GM23338 (cell line): ENCODE data around the gene BEST2. TPM values are rescaled to one million over a fixed set of nuclear protein-coding genes. Genes with fewer than 3 reads are reported as not detected.

ENCODE experiments used
- ATAC-seq: fragments of 200-7000 bp; cut with Tn5 transposase; 3 replicates; pipeline ENCODE4 v1.9.1; 2020
- DNase-seq: peaks from one replicate; pipeline ENCODE4 v3.0.0-alpha.2; 2015; ENCODE audit warnings: low spot score
- H2AFZ ChIP-seq: fragments of 200-600 bp; sonication (generic); 2 replicates; pipeline ENCODE4 v1.8.0; 2016; ENCODE audit warnings: antibody characterized with exemption, mild to moderate bottlenecking, moderate library complexity
- H3F3A ChIP-seq: fragments of 200-600 bp; sonication (generic); replicated peaks from 2 replicates; pipeline ENCODE4 v1.8.0; 2017; ENCODE audit warnings: antibody characterized with exemption, mixed run types, low read depth
- H3K27ac ChIP-seq: fragments of 200-600 bp; sonication (generic); 2 replicates; pipeline ENCODE4 v1.6.1; 2016; ENCODE audit warnings: low read depth
- H3K27me3 ChIP-seq: fragments of 200-600 bp; sonication (generic); 2 replicates; pipeline ENCODE4 v1.8.0; 2016; ENCODE audit warnings: mild to moderate bottlenecking, mixed run types, moderate library complexity; ENCODE audit not compliant: insufficient read depth
- H3K36me3 ChIP-seq: fragments of 200-600 bp; sonication (generic); 2 replicates; pipeline ENCODE4 v1.8.0; 2016; ENCODE audit warnings: mild to moderate bottlenecking; ENCODE audit not compliant: insufficient read depth
- H3K4me1 ChIP-seq: fragments of 200-600 bp; sonication (generic); 2 replicates; pipeline ENCODE4 v1.8.0; 2016; ENCODE audit warnings: mild to moderate bottlenecking, moderate library complexity; ENCODE audit not compliant: insufficient read depth
- H3K4me2 ChIP-seq: fragments of 200-600 bp; sonication (generic); 2 replicates; pipeline ENCODE4 v1.7.1; 2017; ENCODE audit warnings: mixed run types
- H3K4me3 ChIP-seq: fragments of 200-600 bp; sonication (generic); 2 replicates; pipeline ENCODE4 v1.6.1; 2016; ENCODE audit warnings: mixed run types
- H3K79me2 ChIP-seq: fragments of 200-600 bp; sonication (generic); replicated peaks from 2 replicates; pipeline ENCODE4 v1.8.0; 2017; ENCODE audit warnings: mild to moderate bottlenecking; ENCODE audit not compliant: insufficient read depth
- H3K9me2 ChIP-seq: fragments of 200-600 bp; sonication (generic); 2 replicates; pipeline ENCODE4 v1.8.0; 2017; ENCODE audit not compliant: insufficient read depth
- H4K20me1 ChIP-seq: fragments of 200-600 bp; sonication (generic); replicated peaks from 2 replicates; pipeline ENCODE4 v1.8.0; 2017; ENCODE audit warnings: mild to moderate bottlenecking; ENCODE audit not compliant: insufficient read depth
- H3K27ac Mint-ChIP-seq: 2 replicates; pipeline ENCODE4 v1.8.0; 2020; ENCODE audit warnings: inconsistent platforms, mild to moderate bottlenecking, moderate library complexity, mixed read lengths
- H3K27me3 Mint-ChIP-seq: 3 replicates; pipeline ENCODE4 v1.8.0; 2022; ENCODE audit warnings: low read depth, mild to moderate bottlenecking, moderate library complexity, mixed read lengths, inconsistent platforms; ENCODE audit not compliant: insufficient read depth, poor library complexity
- H3K36me3 Mint-ChIP-seq: 3 replicates; pipeline ENCODE4 v1.8.0; 2021; ENCODE audit warnings: low read depth, mild to moderate bottlenecking, inconsistent platforms, moderate library complexity, mixed read lengths
- H3K4me1 Mint-ChIP-seq: 3 replicates; pipeline ENCODE4 v1.8.0; 2020; ENCODE audit warnings: mild to moderate bottlenecking, inconsistent platforms, mixed read lengths
- H3K4me3 Mint-ChIP-seq: 3 replicates; pipeline ENCODE4 v1.8.0; 2021; ENCODE audit warnings: moderate library complexity, mild to moderate bottlenecking, inconsistent platforms, mixed read lengths
- H3K9me3 Mint-ChIP-seq: 3 replicates; pipeline ENCODE4 v1.8.0; 2020; ENCODE audit warnings: moderate library complexity, mild to moderate bottlenecking, inconsistent platforms, mixed read lengths
- ZNF114 ChIP-seq: fragments of 250-450 bp; sonication (Bioruptor Pico); IDR thresholded peaks from 2 replicates; pipeline ENCODE4 v1.5.0; 2020; ENCODE audit warnings: mild to moderate bottlenecking, moderate library complexity
- polyA plus RNA-seq: library from polyadenylated mRNA; unstranded; fragments of >200 nt; fragmentation: Nextera tagmentation; extraction: Ambion mirVana; gene quantifications from 2 replicates; pipeline ENCODE4 v1.2.1, GENCODE V29; 2016
- total RNA-seq: library from RNA; depleted of rRNA; stranded (reverse); fragments of >200 nt; shearing (Covaris generic); gene quantifications from 2 replicates; pipeline ENCODE4 v1.2.3, GENCODE V29; 2014
- TF ChIP-seq, protein P1 (sequence below): fragments of 250-450 bp; sonication (Bioruptor Pico); IDR thresholded peaks from 2 replicates; pipeline ENCODE4 v1.5.0; 2020; ENCODE audit warnings: mild to moderate bottlenecking, moderate library complexity
- TF ChIP-seq, protein P2 (sequence below), 2 experiments: fragments of 200-600 bp in 1 of 2; sonication (generic) in 1 of 2; conservative IDR thresholded peaks; 2 replicates each; pipeline versions ENCODE4 v1.5.1 to v1.6.1; 2016 to 2017; ENCODE audit warnings: antibody characterized with exemption in 2 of 2, low read depth in 2 of 2, mild to moderate bottlenecking in 2 of 2, moderate library complexity in 1 of 2

BEST2 gene
- total and polyA plus RNA-seq, 2 experiments from 2014 or later = 1.2 to 10.4 TPM

DNA sequence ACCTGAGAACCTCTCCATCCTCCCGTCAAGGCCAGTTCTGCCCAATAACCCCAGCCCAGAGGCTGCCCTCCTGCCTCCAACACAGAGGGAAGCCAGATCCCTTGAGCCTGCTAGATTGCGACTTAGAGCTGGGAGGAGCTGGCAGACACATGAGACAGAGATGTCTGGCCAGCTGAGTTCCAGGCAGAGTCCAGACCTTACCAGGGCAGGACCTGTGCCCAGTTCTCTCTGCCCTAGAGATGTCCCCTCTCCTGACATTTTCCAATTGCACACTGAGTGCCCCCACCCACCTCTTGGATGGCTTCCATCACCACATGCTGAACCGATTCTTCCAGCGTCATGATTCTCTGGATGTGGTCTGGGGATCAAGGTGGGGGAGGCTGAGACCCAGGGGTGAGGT is 20.7 kb downstream of the BEST2 start (continued):
- TF ChIP-seq, protein P1, sequence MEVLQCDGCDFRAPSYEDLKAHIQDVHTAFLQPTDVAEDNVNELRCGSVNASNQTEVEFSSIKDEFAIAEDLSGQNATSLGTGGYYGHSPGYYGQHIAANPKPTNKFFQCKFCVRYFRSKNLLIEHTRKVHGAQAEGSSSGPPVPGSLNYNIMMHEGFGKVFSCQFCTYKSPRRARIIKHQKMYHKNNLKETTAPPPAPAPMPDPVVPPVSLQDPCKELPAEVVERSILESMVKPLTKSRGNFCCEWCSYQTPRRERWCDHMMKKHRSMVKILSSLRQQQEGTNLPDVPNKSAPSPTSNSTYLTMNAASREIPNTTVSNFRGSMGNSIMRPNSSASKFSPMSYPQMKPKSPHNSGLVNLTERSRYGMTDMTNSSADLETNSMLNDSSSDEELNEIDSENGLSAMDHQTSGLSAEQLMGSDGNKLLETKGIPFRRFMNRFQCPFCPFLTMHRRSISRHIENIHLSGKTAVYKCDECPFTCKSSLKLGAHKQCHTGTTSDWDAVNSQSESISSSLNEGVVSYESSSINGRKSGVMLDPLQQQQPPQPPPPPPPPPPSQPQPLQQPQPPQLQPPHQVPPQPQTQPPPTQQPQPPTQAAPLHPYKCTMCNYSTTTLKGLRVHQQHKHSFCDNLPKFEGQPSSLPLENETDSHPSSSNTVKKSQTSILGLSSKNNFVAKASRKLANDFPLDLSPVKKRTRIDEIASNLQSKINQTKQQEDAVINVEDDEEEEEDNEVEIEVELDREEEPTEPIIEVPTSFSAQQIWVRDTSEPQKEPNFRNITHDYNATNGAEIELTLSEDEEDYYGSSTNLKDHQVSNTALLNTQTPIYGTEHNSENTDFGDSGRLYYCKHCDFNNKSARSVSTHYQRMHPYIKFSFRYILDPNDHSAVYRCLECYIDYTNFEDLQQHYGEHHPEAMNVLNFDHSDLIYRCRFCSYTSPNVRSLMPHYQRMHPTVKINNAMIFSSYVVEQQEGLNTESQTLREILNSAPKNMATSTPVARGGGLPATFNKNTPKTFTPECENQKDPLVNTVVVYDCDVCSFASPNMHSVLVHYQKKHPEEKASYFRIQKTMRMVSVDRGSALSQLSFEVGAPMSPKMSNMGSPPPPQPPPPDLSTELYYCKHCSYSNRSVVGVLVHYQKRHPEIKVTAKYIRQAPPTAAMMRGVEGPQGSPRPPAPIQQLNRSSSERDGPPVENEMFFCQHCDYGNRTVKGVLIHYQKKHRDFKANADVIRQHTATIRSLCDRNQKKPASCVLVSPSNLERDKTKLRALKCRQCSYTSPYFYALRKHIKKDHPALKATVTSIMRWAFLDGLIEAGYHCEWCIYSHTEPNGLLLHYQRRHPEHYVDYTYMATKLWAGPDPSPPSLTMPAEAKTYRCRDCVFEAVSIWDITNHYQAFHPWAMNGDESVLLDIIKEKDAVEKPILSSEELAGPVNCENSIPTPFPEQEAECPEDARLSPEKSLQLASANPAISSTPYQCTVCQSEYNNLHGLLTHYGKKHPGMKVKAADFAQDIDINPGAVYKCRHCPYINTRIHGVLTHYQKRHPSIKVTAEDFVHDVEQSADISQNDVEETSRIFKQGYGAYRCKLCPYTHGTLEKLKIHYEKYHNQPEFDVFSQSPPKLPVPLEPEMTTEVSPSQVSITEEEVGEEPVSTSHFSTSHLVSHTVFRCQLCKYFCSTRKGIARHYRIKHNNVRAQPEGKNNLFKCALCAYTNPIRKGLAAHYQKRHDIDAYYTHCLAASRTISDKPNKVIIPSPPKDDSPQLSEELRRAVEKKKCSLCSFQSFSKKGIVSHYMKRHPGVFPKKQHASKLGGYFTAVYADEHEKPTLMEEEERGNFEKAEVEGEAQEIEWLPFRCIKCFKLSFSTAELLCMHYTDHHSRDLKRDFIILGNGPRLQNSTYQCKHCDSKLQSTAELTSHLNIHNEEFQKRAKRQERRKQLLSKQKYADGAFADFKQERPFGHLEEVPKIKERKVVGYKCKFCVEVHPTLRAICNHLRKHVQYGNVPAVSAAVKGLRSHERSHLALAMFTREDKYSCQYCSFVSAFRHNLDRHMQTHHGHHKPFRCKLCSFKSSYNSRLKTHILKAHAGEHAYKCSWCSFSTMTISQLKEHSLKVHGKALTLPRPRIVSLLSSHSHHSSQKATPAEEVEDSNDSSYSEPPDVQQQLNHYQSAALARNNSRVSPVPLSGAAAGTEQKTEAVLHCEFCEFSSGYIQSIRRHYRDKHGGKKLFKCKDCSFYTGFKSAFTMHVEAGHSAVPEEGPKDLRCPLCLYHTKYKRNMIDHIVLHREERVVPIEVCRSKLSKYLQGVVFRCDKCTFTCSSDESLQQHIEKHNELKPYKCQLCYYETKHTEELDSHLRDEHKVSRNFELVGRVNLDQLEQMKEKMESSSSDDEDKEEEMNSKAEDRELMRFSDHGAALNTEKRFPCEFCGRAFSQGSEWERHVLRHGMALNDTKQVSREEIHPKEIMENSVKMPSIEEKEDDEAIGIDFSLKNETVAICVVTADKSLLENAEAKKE (CRISPR knock-in tag) = no peak

DNA sequence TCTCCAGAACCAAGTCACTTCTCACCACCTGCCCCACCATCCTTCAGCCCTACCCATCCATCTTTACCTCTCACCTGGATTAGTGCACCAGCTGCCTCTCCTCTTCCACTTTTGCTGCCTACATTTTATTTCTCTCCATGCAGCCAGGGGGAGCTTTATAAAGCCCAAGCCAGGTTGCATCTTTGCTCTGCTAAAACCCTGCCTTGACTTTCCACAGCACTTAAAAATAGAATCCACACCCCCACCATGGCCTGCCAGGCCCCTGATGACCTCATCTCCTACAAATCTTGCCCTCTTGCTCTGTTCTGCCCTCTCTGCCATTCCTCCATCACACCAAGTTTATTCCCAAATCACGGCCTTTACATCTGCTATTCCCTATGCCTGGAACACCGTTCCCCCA is 22.0 kb downstream of the BEST2 start:
- peaks cover 12% of the 10 kb centered on the region for H3K27me3 Mint-ChIP-seq
- H3K4me3 Mint-ChIP-seq = peak overlapping the region; percentile 42
- peaks cover 35% of the 10 kb centered on the region for H3F3A ChIP-seq
- no peaks in the 10 kb centered on the region for H3K27me3 ChIP-seq
- ATAC-seq (no peak), DNase-seq (no peak)
- no peaks in the 10 kb centered on the region for H3K9me2 ChIP-seq
- H3K4me1 ChIP-seq = peaks cover 12% of the 10 kb centered on the region; the same call in 1 of the 2 replicates
- no peaks in the 10 kb centered on the region; the same call in 1 of the 2 replicates for H4K20me1 ChIP-seq
- H3K79me2 ChIP-seq = peaks cover 6% of the 10 kb centered on the region; the same call in 1 of the 2 replicates
- TF ChIP-seq ZNF114 (CRISPR knock-in tag) = no peak
- TF ChIP-seq, protein P2, sequence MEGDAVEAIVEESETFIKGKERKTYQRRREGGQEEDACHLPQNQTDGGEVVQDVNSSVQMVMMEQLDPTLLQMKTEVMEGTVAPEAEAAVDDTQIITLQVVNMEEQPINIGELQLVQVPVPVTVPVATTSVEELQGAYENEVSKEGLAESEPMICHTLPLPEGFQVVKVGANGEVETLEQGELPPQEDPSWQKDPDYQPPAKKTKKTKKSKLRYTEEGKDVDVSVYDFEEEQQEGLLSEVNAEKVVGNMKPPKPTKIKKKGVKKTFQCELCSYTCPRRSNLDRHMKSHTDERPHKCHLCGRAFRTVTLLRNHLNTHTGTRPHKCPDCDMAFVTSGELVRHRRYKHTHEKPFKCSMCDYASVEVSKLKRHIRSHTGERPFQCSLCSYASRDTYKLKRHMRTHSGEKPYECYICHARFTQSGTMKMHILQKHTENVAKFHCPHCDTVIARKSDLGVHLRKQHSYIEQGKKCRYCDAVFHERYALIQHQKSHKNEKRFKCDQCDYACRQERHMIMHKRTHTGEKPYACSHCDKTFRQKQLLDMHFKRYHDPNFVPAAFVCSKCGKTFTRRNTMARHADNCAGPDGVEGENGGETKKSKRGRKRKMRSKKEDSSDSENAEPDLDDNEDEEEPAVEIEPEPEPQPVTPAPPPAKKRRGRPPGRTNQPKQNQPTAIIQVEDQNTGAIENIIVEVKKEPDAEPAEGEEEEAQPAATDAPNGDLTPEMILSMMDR (conservative IDR thresholded peaks at IDR 0.05; ENCODE audit: low read depth in 2 of 2) = peak; percentile 29 to 46; a peak in 3 of 4 replicates
- no peaks in the 10 kb centered on the region; the same call in 2 of the 3 replicates for H3K9me3 Mint-ChIP-seq
- peaks cover 27% of the 10 kb centered on the region for H3K4me1 Mint-ChIP-seq
- H3K27ac ChIP-seq = no peak overlapping the region
- no peak overlapping the region for H3K4me2 ChIP-seq
- H3K36me3 ChIP-seq = 0 out of 2 replicates have a peak, but pooled peaks cover 7% of the 10 kb centered on the region
- H3K36me3 Mint-ChIP-seq = peaks cover 29% of the 10 kb centered on the region
- H3K27ac Mint-ChIP-seq = no peak overlapping the region; the same call in 1 of the 2 replicates
- no peak overlapping the region for H2AFZ ChIP-seq
- H3K4me3 ChIP-seq = no peak overlapping the region
